Measurements from ENCODE around the gene POLR2J.

Gene POLR2J

GRCh38 chr7:102436118-102436517 lies 42.6 kb downstream of the POLR2J start:
- Mint-ChIP-seq H3K9me3 (no peaks in the 10 kb centered on the region), H3K4me3 (peak overlapping the region; percentile 42)

DNA sequence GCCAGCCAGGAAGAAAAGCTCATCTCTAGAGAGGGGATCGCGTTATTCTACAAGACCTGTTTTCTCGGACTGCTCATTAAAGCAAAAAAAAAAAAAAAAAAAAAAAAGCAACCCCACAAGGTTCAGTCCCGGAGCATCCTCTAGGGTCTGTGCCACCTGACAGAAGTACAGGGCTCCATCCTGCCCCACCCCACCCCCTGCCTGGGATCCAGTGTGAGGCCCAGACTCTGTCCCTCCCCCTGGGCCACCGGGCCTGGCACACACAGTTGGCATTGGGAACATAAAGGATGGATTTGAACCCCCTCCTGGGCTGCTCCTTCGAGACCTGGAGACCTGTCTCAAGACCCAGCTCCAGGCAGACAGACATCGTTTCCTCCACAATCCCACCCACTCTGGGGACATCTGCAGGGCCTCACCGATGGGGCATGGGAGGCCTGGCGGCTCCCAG lies 44.7 kb downstream of the POLR2J start:
- Mint-ChIP-seq H3K4me3 (peak overlapping the region; percentile 86), H3K4me1 (peaks cover 55% of the 10 kb centered on the region), H3K27me3 (no peaks in the 10 kb centered on the region), H3K27ac (peak overlapping the region; percentile 79), H3K36me3 (no peaks in the 10 kb centered on the region), H3K9me3 (no peaks in the 10 kb centered on the region)

More at GRCh38 chr7:102436118-102436517, 42.6 kb downstream of the POLR2J start:
- peak overlapping the region; percentile 23 for H3K27ac Mint-ChIP-seq
- no peaks in the 10 kb centered on the region for H3K36me3 Mint-ChIP-seq
- no peaks in the 10 kb centered on the region for H3K27me3 Mint-ChIP-seq
- peaks cover 34% of the 10 kb centered on the region for H3K4me1 Mint-ChIP-seq

- Mint-ChIP-seq H3K4me3 (peak within 1 kb of the TSS; percentile 86), H3K36me3 (no peaks in the 10 kb centered on the region), H3K4me1 (peaks cover 57% of the 10 kb centered on the region), H3K27me3 (no peaks in the 10 kb centered on the region), H3K27ac (peak within 1 kb of the TSS; percentile 79), H3K9me3 (no peaks in the 10 kb centered on the region)
Observed at GRCh38 chr7:102433219-102434038, 45.3 kb downstream of the POLR2J start, which contains the start of gene ORAI2. TSS of gene ORAI2 (plus strand) at chr7:102433575. CDS start at chr7:102438957, 5,382 bp downstream.

DNA sequence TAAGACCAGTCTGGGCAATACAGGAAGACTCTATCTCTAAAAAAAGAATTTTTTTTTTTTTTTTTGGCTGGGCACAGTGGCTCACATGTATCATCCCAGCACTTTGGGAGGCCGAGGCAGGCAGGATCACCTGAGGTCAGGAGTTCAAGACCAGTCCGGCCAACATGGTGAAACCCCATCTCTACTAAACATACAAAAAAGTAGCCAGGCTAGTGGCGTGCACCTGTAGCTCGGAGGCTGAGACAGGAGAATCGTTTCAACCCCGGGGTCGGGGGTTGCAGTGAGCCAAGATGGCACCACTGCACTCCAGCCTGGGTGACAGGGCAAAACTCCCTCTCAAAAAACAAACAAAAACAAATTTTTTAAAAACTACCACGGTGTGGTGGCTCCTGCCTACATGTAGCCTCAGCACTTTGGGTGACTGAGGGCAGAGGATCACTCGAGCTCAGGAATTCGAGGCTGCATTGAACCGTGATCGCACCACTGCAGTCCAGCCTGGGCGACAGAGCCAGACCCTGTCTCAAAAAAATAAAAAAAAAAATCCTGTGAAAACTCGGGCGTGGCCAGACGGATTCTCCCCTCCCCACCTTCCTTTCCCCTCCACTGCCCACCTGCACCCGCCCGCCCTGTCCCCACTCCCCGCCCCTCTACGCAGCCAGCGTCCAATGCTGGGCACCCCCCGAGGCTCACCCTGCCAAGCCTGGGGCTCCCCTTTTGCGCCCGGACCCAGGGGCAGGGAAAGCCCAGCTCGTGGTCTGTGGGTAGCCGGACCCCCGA lies 46.1 kb downstream of the POLR2J start:
- Mint-ChIP-seq H3K4me1 (peaks cover 64% of the 10 kb centered on the region), H3K4me3 (peak overlapping the region; percentile 64), H3K9me3 (no peaks in the 10 kb centered on the region), H3K36me3 (no peaks in the 10 kb centered on the region), H3K27ac (peak overlapping the region; percentile 79), H3K27me3 (no peaks in the 10 kb centered on the region)

DNA sequence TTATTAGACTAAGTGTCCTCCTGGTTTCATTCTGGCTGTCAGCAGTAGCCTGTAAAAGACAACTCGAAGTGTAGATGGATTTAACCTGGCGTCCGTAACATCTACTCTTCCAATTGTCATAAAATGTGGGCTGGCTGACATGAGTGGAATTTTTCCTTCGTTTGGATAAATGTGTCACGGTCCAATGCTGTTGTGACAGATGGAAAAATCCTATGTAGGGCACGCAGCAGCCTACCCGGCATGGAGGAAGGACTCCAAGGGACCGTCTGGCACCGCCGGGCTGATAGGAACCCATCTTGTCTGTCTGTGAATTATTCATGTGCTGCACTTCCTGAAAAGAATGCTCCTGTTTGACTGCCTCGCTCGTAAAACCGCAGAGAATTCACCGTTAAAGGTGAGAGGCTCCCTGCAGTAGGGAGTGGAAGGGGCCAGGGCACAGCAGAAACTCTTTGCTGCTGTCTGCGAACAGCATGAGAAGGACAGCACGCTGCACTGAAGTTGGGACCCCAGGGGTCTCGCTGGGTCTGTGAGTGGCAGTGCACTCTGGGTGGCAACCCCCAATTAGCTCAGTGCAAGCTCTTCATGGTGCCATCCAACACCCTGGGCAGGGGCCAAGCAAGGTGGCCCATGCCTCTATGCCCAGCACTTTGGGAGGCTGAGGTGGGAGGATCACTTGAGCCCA lies 47.0 kb downstream of the POLR2J start:
- no peaks in the 10 kb centered on the region for H3K27me3 Mint-ChIP-seq
- peaks cover 68% of the 10 kb centered on the region for H3K4me1 Mint-ChIP-seq
- H3K27ac Mint-ChIP-seq = peak overlapping the region; percentile 96
- H3K36me3 Mint-ChIP-seq = no peaks in the 10 kb centered on the region
- peak overlapping the region; percentile 79 for H3K4me3 Mint-ChIP-seq
- H3K9me3 Mint-ChIP-seq = no peaks in the 10 kb centered on the region

- peak overlapping the region; percentile 95 for H3K27ac Mint-ChIP-seq
- peak overlapping the region; percentile 9 for H3K4me3 Mint-ChIP-seq
- H3K36me3 Mint-ChIP-seq = peaks cover 7% of the 10 kb centered on the region
Observed at GRCh38 chr7:102429141-102429899, 49.4 kb downstream of the POLR2J start.

DNA sequence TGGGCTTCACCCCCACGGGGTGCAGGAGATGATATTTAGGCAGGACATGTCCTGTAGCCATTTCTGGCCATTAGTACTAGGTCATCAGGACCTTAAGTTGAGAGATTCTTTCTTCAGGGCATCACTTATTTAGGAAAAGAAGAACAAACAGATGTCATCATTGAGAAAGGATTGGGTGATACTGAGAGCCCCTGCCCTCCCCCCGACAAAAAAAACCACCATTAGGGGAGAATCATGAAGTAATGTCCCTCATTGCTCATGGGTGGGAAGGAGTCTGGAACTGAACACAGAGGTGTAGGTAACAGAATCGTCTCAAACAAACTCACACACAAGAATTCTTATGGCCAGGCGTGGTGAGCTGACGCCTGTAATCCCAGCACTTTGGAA lies 51.7 kb downstream of the POLR2J start:
- Mint-ChIP-seq H3K36me3 (peaks cover 7% of the 10 kb centered on the region), H3K4me3 (peak overlapping the region; percentile 91), H3K9me3 (no peaks in the 10 kb centered on the region)

More at GRCh38 chr7:102429141-102429899, 49.4 kb downstream of the POLR2J start:
- Mint-ChIP-seq H3K9me3 (no peaks in the 10 kb centered on the region), H3K4me1 (peaks cover 75% of the 10 kb centered on the region), H3K27me3 (no peaks in the 10 kb centered on the region)

DNA sequence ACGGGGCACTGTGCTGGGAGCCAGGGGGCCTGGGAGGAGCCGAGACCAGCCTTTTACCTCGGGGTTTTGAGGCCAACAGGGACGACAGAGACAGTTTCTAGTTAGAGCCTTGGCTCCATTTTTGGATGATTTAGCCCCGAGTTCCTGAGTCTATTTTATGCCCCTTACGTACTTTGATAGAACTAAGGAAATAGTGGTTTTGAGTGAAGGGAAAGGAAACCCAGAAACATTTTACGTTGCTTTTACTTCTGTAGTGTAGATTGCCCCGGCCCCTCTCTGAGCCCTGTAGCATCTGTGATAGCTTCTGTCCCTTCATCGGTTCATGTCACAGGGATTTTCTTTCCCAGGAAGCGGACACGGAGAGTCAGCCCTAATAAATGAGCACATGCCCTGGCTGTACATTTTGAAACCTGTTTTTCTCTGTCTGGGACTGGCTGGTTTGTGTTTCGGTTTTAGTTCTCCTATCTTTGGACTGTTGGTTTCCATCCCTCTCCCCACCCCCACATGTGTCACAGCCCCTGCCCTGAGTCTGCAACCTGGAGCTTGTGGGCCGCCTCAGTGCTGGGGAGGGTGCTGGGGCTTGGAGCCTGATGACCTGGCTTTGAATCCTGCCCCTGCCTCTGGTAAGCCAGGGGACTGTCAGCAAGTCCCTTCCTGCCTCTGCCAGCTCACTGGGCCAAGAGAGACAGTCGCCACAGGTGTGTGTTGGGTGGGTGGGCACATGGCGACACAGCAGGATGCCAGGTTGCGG lies 52.3 kb downstream of the POLR2J start:
- Mint-ChIP-seq H3K4me3 (peak overlapping the region; percentile 91), H3K9me3 (no peaks in the 10 kb centered on the region), H3K27ac (peak overlapping the region; percentile 99), H3K4me1 (peaks cover 77% of the 10 kb centered on the region), H3K36me3 (peaks cover 7% of the 10 kb centered on the region), H3K27me3 (no peaks in the 10 kb centered on the region)

More for the DNA sequence above, 51.7 kb downstream of the POLR2J start:
- H3K4me1 Mint-ChIP-seq = peaks cover 83% of the 10 kb centered on the region
- H3K27ac Mint-ChIP-seq = peak overlapping the region; percentile 99
- H3K27me3 Mint-ChIP-seq = no peaks in the 10 kb centered on the region

DNA sequence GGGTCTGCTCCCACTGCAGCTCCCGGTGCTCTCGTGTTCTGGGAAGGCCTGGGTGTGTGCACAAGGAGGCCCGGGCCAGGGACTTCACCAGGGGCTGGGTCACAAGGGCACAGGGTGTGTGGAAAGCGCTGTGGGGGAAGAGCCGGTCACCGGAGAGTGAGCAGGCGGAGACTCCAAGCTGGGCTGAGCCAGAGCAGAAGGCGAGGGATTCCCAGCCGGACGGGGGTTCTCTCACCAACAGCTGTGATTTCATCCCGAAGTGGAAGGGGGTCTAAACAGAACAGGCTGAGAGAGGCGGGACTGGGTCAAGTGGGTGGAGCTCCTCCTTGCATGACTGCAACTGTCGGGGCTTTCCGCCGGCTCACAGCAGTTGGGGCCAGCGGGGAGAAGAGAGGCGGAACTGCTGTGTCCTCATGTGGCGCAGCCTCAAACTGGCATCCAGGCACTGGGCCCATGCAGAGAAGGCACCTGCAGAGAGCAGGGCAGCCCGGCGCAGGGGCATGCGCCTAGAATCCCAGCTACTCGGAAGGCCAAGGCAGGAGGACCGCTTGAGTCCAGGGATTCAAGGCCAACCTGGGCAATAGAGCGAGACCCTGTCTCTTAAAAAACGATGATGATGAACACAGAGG lies 53.0 kb downstream of the POLR2J start:
- H3K27me3 Mint-ChIP-seq = no peaks in the 10 kb centered on the region
- H3K9me3 Mint-ChIP-seq = no peaks in the 10 kb centered on the region
- peak overlapping the region; percentile 99 for H3K27ac Mint-ChIP-seq
- H3K36me3 Mint-ChIP-seq = peaks cover 12% of the 10 kb centered on the region
- peak overlapping the region; percentile 91 for H3K4me3 Mint-ChIP-seq
- peaks cover 76% of the 10 kb centered on the region for H3K4me1 Mint-ChIP-seq

DNA sequence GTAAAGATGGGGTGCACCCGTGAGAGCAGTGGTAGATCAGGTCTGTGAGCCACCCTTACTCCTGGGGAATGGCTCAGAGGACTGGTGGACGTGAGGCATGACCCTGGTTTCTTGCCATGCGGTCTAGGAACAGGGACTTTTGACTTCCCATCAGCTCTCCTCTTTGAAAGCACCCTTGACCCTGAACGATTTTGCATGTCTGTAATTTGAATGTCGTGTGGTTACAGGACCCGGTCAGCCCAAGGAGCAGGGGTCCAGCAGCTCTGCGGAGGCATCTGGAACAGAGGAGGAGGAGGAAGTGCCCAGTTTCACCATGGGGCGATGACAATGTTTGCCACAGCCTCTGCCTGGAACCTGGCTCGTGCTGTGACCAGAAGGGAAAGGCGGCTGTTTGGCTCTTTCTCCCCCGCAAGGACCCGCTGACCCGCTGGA lies 53.9 kb downstream of the POLR2J start:
- peaks cover 76% of the 10 kb centered on the region for H3K4me1 Mint-ChIP-seq
- peaks cover 18% of the 10 kb centered on the region for H3K36me3 Mint-ChIP-seq
- peak overlapping the region; percentile 99 for H3K27ac Mint-ChIP-seq
- H3K9me3 Mint-ChIP-seq = no peaks in the 10 kb centered on the region
- H3K27me3 Mint-ChIP-seq = no peaks in the 10 kb centered on the region
- peak overlapping the region; percentile 21 for H3K4me3 Mint-ChIP-seq

GRCh38 chr7:102424129-102424551 lies 54.6 kb downstream of the POLR2J start:
- Mint-ChIP-seq H3K27me3 (no peaks in the 10 kb centered on the region), H3K4me3 (peak overlapping the region; percentile 21), H3K36me3 (peaks cover 19% of the 10 kb centered on the region)

More at GRCh38 chr7:102424129-102424551, 54.6 kb downstream of the POLR2J start:
- H3K27ac Mint-ChIP-seq = peak overlapping the region; percentile 91
- no peaks in the 10 kb centered on the region for H3K9me3 Mint-ChIP-seq
- H3K4me1 Mint-ChIP-seq = peaks cover 75% of the 10 kb centered on the region
